GM10847 (cell line): ENCODE measurements around the gene TMEM245.

Experiments
- POLR2A ChIP-seq: IDR thresholded peaks from 2 replicates; pipeline ENCODE4 v1.6.1; 2011; ENCODE audit not compliant: insufficient read length; ENCODE audit errors: extremely low read depth

Gene TMEM245

GRCh38 chr9:109095321-109095720 is 24.4 kb downstream of the TMEM245 start:
- no peak for TF ChIP-seq POLR2A

DNA sequence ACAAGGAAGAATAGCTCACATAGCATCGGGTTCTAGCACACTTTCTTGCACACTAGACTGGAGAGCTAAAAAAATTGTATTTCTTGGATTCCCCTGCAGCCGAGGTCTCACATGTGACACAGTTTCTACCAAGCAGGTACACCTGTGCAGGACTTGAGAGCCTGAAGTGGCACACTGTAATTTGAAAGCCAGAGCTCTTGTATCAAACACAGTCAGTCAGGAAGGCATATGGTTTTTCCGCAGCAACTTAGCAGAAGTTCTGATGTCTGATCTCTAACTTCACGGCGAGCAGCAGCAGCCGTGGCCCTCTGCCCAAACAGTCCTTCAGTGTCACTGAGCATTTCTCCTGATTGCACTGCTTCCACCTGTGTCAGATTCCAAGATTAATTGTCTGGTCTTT is 25.5 kb downstream of the TMEM245 start:
- no peak for TF ChIP-seq POLR2A

- TF ChIP-seq POLR2A: no peak
Observed at GRCh38 chr9:109092587-109092986, 27.2 kb downstream of the TMEM245 start.

- TF ChIP-seq POLR2A: no peak
Observed at GRCh38 chr9:109092051-109092580, 27.6 kb downstream of the TMEM245 start.

DNA sequence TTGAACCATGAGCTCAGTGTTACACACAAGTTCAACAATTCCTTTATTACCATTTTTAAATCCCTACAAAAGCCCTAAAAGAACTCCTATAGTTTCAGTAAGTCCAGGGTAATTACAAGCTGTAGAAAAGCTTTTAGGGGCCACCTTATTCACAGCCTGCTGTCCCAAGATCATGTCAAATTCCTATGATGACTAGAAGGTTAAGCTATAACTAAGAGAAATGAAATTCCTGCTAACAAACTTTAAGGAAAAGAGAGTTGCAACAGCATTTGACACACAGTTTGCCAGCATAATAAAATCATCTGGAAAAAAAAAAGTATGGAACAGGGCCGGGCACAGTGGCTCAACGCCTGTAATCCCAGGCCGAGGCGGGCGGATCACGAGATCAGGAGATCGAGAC is 31.5 kb downstream of the TMEM245 start:
- no peak for TF ChIP-seq POLR2A

DNA sequence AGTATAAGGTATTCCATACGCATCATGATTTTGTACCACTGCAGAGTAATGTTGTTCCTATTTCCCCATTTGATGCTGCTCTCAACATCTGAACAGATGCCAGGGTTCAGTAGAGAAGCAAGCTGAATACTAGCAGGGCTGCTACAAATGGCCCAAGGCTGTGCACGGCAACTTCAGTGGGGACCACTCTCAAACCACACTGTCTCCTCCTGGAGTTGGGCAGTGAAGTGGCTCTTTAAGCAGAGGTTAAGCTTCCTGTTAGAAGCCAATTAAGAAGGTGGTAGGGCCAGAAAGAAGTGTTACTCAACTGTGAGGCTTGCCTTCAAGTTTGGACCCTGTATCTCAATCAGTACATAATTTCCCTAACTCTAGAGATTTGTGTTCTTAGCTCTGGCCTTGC is 32.0 kb downstream of the TMEM245 start:
- TF ChIP-seq POLR2A: no peak

DNA sequence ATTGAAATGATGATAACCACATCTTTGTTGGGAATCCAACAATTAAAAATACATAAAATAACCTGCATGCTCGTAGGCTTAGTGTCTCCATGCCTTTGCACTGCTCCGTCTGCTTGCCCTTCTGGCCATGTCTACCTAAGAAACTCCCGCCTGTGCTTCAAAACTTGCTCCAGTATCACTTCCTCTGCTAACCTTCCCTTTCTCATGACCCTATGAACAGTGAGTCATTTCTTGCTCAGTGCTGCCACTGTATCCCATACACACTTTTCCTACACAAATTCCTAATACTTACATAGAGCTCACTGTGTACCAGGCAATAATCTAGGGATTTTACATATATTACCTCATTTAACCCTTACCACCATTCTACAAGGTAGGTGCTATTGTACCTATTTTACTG is 33.5 kb downstream of the TMEM245 start:
- TF ChIP-seq POLR2A: no peak

- no peak for TF ChIP-seq POLR2A
Observed at GRCh38 chr9:109085510-109085909, 34.2 kb downstream of the TMEM245 start.

GRCh38 chr9:109083813-109084405 is 35.8 kb downstream of the TMEM245 start:
- TF ChIP-seq POLR2A: no peak

- no peak for TF ChIP-seq POLR2A
Observed at GRCh38 chr9:109083141-109083540, 36.6 kb downstream of the TMEM245 start.

- no peak for TF ChIP-seq POLR2A
Observed at GRCh38 chr9:109082091-109082620, 37.6 kb downstream of the TMEM245 start.

- no peak for TF ChIP-seq POLR2A
Observed at GRCh38 chr9:109074236-109074889, 45.4 kb downstream of the TMEM245 start.

- no peak for TF ChIP-seq POLR2A
Observed at GRCh38 chr9:109072821-109073435, 46.8 kb downstream of the TMEM245 start.

DNA sequence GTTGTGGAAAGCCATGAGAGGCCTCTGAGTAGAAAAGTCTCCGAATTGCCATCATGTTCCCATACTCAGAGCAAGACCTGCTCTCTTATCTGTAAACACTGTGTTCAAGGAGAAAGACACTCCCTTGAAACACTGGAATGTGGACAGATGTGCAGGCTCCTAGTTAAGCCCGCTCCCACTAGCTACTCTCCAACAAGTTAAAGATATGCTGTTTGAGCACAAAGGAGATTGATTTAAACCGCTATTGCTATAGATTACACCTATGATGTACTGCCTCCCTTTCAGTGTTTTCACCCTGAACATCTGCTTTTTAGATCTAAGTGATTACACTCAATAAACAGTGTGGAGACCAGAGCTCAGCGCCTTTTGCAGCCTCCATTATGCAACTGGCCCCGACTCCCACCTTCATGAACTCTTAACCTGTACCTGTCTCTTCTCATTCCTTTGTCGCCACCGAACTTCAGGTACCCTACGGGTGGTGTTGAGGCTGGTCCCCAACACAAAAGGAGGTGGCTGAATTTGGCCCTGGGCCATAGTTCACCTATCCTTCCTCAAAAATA is 47.5 kb downstream of the TMEM245 start:
- TF ChIP-seq POLR2A: no peak

- TF ChIP-seq POLR2A: no peak
Observed at GRCh38 chr9:109068764-109069163, 51.0 kb downstream of the TMEM245 start.

GRCh38 chr9:109064963-109065702 is 54.6 kb downstream of the TMEM245 start:
- TF ChIP-seq POLR2A: no peak

- no peak for TF ChIP-seq POLR2A
Observed at GRCh38 chr9:109063760-109064159, 56.0 kb downstream of the TMEM245 start.
